Measurements from ENCODE around the gene CARD19. TPM values are rescaled to one million over a fixed set of nuclear protein-coding genes. Genes with fewer than 3 reads are reported as not detected.
A peak's percentile ranks its signal among the peaks of the same experiment; 100 is the strongest.

CARD19 gene
- total and polyA plus RNA-seq, 9 of the 15 experiments (the other 6 are each of a cell fraction or from before 2014, with no cell fraction given), result 0.90 to 34.9 (median 14.6) TPM

DNA sequence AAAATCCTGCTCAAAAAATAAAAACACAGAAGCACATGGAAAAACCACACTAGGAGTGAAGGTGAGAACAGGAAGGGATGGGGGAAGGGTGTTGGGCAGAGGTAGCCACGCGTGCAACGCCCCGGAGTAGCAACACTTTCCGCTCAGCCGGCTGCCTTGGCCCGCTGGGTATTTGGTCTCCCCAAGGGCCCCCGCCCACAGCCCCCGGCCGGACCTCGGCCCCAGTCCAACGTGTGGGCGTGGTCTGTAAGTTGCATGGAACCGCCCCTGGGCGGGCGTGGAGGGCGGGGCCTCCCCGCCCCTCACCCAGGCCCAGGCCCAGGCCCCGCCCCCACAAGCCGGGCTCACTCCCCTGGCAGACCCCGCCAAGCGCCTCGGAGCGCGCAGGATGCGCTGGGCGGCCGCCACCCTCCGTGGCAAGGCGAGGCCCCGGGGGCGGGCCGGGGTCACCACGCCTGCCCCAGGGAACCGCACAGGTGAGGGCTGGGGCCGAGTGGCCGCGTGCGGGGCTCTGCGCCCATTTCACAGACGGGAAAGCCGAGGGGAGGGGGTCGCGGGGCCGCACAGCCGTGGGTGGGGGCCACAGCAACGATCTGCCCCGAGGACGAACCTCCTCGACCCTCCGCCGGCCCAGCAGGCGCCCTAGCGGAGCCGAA is 37.5 kb upstream of the CARD19 start, which contains the start of gene SUSD3 (continued):
- TF ChIP-seq ZNF217 (CRISPR knock-in tag; IDR thresholded peaks at IDR 0.05) (no peak), FOXK2 (conservative IDR thresholded peaks at IDR 0.05 in 1 of 2, IDR thresholded peaks at IDR 0.05 in 1 of 2; ENCODE audit: low read depth in 2 of 2) (0 out of 4 replicates have a peak, but pooled peaks have one; percentile 18 to 34), RCOR1 (IDR thresholded peaks at IDR 0.05; ENCODE audit: borderline replicate concordance in 1 of 2, low read depth in 2 of 2, low read length in 2 of 2) (peak in 1 of 2 experiments; percentile 72; a peak in 2 of 4 replicates), ZNF696 (CRISPR knock-in tag; conservative IDR thresholded peaks at IDR 0.05) (no peak), RB1 (IDR thresholded peaks at IDR 0.05; ENCODE audit: low read depth) (peak; percentile 33; the same call in 1 of the 2 replicates), GABPA (tag; conservative IDR thresholded peaks at IDR 0.05; ENCODE audit: low read depth) (no peak; the same call in 1 of the 2 replicates), ZNF24 (IDR thresholded peaks at IDR 0.05) (no peak), CBX1 (IDR thresholded peaks at IDR 0.05; ENCODE audit: low read depth) (peak; percentile 88), ZNF274 (IDR thresholded peaks at IDR 0.05; ENCODE audit: borderline replicate concordance, low read depth, low read length) (no peak), MYC (IDR thresholded peaks at IDR 0.05; ENCODE audit: low read depth, low read length) (peak; percentile 36; the same call in 1 of the 2 replicates), MYC (CRISPR knock-in tag; IDR thresholded peaks at IDR 0.05; ENCODE audit: borderline replicate concordance, low read depth) (no peak), MAZ (CRISPR knock-in tag; conservative IDR thresholded peaks at IDR 0.05 in 1 of 2, IDR thresholded peaks at IDR 0.05 in 1 of 2) (peak; percentile 65 to 81; a peak in 3 of 4 replicates), BHLHE40 (IDR thresholded peaks at IDR 0.05; ENCODE audit: low read length) (no peak), ZBTB1 (CRISPR knock-in tag; IDR thresholded peaks at IDR 0.05; ENCODE audit: borderline replicate concordance, low read depth) (0 out of 2 replicates have a peak, but pooled peaks have one; percentile 41), PHTF2 (CRISPR knock-in tag; IDR thresholded peaks at IDR 0.05) (no peak), ZNF282 (CRISPR knock-in tag; IDR thresholded peaks at IDR 0.05) (no peak), MAFF (IDR thresholded peaks at IDR 0.05; ENCODE audit: low read length) (no peak), JUN (IDR thresholded peaks at IDR 0.05; ENCODE audit: borderline replicate concordance, low read depth, low read length) (no peak), JUN (CRISPR knock-in tag; IDR thresholded peaks at IDR 0.05; ENCODE audit: borderline replicate concordance) (no peak), FOXP1 (CRISPR knock-in tag; IDR thresholded peaks at IDR 0.05) (no peak), PHF8 (IDR thresholded peaks at IDR 0.05; ENCODE audit: borderline replicate concordance, low read length) (peak; percentile 43; the same call in 1 of the 2 replicates), PYGO2 (tag; IDR thresholded peaks at IDR 0.05) (no peak), RBBP5 (IDR thresholded peaks at IDR 0.05; ENCODE audit: borderline replicate concordance, insufficient read depth, low read length, poor library complexity, severe bottlenecking) (peak; percentile 38), POLR2G (IDR thresholded peaks at IDR 0.05; ENCODE audit: low read depth, low read length) (peak; percentile 76), CAMTA2 (CRISPR knock-in tag; conservative IDR thresholded peaks at IDR 0.05) (no peak), LEF1 (IDR thresholded peaks at IDR 0.05) (no peak), PTBP1 (IDR thresholded peaks at IDR 0.05; ENCODE audit: low read depth, low read length) (0 out of 2 replicates have a peak, but pooled peaks have one; percentile 51)
- TF ChIP-seq, protein P1, sequence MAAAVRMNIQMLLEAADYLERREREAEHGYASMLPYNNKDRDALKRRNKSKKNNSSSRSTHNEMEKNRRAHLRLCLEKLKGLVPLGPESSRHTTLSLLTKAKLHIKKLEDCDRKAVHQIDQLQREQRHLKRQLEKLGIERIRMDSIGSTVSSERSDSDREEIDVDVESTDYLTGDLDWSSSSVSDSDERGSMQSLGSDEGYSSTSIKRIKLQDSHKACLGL (CRISPR knock-in tag; IDR thresholded peaks at IDR 0.05; ENCODE audit: borderline replicate concordance, poor library complexity, severe bottlenecking), result no peak
- TF ChIP-seq, protein P2, sequence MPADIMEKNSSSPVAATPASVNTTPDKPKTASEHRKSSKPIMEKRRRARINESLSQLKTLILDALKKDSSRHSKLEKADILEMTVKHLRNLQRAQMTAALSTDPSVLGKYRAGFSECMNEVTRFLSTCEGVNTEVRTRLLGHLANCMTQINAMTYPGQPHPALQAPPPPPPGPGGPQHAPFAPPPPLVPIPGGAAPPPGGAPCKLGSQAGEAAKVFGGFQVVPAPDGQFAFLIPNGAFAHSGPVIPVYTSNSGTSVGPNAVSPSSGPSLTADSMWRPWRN (IDR thresholded peaks at IDR 0.05; ENCODE audit: low read depth), result no peak
- TF ChIP-seq, protein P3, sequence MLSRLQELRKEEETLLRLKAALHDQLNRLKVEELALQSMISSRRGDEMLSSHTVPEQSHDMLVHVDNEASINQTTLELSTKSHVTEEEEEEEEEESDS (CRISPR knock-in tag; IDR thresholded peaks at IDR 0.05), result no peak

All from K562 (cell line).